GM19324 (cell line): ENCODE data around the gene C1QTNF7.
A peak's percentile ranks its signal among the peaks of the same experiment; 100 is the strongest.

Experiments
- ATAC-seq: cut with Tn5 transposase; IDR thresholded peaks from one replicate; pipeline ENCODE4 v1.9.1; 2021; ENCODE audit warnings: mild to moderate bottlenecking, moderate library complexity; ENCODE audit not compliant: unreplicated experiment, low FRiP score

Gene C1QTNF7

DNA sequence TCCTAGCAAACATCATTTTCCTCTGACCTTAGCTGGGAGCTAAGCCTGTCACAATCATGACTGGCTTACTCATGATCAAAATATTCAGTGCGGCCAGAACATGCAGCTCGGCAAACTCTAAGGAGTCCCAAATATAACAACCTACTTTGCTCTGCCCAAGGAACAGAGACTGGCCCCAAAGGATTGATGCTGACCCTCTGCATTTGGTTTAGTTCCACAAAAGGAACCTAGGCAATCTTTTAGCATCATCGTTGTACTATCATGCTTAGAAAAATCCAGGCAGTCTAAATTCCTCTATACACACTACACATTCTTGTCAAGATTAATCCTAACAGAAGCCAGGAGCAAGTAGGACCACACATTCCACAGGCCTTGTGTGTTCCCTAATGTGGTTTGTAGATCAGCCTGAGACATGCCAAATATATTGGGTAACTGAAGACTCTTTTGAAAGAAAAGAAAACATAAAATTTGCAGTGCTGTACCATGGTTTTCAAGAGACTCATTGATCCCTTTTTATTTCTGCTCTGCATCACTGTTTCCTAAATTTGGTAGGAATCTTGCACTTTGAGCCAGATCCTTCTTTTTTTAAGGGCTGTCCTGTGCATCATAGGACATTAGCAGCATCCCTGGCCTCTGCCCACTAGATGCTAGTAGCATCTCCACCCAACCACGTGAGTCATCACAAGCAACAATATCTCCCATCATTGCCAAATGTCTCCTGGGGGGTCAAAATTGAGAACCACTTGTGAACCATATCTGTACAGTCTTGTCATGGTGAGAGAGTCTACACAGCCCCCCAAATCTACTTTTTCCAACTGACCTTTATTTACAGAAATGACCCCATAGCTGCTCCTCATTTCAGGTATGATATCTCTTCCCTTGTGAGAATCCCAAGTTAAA, 24.3 kb downstream of the C1QTNF7 start:
- ATAC-seq: no peak

GRCh38 chr4:15455290-15455689, 27.5 kb downstream of the C1QTNF7 start:
- no peak for ATAC-seq

DNA sequence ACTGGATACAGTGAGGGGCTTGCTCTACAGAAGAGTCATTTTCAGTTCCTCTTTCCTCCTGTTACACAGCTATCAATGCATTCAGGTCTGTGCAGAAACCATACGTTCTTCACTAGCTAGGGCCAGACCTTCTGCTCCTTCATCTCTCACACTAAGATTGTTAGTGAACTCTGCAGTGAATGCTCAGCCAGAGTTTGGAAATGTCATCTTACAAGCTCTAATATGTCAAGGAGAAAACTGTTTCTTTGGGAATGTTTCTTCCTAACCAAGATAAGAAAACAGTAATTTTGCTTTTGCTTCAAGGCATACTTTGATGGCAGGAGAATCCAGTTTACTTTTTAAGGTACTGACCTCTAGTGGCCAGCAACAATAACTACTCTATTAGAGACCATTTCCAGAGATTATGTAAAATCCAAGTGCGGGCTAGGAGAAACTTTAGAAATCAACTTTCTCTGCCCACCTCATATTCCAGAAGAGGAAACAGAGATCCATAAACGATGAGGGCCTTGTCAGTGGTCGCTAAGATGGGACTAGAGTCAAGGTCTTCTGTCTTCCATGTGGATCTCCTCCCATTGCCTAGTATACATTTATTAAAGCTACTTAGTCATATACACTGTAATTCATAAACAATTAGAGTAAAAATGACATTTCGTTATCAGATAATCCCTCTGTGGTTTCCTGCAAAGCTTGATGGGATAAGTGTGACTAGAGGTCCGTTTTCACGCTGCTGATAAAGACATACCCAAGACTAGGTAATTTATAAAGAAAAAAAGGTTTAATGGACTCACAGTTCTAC, 29.8 kb downstream of the C1QTNF7 start:
- peak; percentile 95 for ATAC-seq

GRCh38 chr4:15458616-15459015, 30.8 kb downstream of the C1QTNF7 start:
- no peak for ATAC-seq

GRCh38 chr4:15459706-15460105, 31.9 kb downstream of the C1QTNF7 start:
- ATAC-seq: no peak

DNA sequence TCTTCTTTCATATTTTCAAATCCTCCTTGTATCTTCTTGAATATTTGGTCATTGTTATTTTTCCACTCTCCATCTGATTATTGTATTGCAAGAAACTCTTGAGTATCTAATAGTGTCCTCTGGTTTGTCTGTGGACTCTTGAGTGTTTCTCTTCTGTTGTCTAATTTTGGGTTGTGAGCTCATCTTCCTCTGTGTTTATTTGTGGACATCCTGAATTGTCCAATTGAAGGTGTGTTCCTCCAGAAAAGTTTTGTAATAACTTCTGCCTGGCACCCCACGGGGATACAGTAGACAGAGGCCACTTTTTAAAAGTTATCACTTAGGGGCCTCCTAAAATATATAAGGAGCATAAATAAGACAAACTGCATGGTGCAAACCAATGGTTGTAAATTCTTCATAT, 38.8 kb downstream of the C1QTNF7 start:
- no peak for ATAC-seq

DNA sequence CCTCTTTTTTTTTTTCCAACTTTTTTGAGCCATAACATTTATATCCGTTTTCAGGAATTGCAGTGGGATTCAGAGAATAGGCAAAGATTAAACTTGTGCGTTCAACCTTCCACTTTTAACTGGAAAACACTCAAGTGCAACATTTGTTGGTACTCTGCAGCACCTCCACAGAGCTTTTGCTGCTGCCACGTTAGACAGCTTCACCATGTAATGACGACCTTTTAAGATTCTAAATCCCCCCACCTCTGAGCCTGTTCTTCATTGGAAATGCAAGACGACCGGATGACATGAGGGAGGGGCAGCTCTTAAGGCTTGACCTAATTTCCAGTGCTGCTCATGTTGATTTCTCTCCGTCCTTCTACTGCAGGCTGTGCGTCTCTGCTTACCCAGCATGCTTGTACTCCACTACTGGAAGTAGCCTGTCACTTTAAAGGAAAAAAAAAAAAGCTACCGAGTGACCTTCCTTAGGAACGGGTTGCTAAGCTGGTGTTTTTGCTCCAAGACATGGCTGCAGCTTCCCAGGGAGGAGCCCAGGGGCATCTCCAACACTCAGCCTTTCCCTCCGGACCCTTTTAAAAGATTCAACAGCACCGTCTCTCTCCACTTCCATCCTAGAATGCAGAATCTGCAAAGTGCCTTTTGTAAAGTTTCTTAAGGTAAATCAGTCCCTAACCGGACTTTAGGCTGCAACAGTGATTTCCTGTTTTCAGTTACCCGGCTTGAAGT, 41.7 kb downstream of the C1QTNF7 start, which contains the start of gene CC2D2A:
CC2D2A (plus strand) TSS at position 481 of the 726 bp plus-strand sequence. CDS start 6,051 bp downstream, outside the sequence.
- ATAC-seq: no peak

GRCh38 chr4:15470128-15470475, 42.3 kb downstream of the C1QTNF7 start:
- ATAC-seq: no peak

DNA sequence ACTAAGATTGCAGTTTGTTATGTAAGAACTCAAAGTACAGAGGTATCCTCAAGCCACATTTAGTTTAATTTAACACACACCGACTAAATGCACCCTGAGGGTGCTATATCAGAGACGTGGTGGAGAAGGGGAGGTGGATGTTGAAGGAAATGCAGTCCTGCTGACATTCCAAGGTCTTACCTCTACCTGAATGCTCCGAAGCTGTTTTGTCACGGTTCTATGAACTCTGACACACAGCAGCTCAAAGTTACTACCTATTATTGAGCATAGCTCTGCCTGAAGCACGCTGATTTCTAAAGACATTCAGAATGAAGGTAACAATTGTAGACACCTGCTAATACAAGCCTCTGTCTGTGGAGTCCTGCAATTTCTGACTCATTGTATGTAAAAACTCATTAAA, 48.6 kb downstream of the C1QTNF7 start:
- ATAC-seq: no peak

DNA sequence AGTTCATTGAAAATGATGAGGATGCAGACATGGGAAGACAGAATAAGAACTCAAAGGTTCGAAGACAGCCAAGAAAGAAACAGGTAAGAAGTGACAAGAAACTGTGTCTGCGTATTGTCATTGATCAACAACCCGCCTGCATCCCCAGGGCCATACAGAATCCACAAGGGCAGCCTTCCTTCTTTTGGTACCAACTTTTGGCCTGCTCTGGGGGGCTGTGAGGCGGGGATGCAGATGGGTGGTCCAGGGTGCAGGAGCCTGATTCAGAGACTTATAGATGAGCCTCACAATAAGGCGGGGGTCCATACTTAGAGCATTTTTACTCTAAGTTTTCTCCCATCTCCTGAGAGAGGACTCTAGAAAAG, 50.9 kb downstream of the C1QTNF7 start:
- no peak for ATAC-seq

DNA sequence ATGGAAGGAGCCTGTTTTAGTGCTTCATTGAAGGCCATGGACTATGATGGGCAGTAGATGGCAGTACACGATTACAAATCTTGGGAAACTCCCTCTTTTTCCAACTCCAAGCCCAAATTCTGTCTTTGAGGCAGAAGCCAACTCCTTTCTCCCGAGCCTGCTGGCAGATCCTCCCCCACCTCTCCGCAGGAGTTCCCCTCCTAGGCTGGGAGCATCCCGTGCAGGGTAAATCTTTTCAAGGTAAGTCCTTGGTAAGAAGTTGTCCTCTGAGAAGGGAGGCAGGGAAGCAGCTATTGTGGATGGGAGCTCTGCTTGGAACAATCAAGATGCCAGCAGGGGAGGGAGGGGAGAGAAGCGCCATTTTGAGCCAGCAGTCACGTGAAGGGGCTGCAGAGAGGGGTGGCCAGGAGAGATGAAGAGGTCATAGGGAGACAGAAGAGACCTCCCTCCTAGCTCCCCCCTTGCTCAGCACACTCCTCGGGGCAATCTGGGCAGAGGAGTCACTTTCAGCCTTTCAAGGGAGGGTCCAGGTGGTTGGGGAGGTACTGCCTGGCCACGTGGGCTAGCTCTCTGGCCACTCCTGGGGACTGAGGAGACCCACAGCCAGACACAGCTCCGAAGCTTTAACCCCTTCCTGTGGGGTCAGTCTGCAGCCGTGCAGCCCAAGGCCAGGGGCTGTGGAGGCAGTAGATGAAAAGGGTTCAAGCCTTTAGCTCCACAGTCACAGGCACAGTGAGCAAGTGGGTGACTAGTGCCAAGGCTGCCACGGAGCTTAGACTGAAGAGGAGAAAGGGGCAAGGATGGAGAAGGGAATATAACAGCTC, 51.5 kb downstream of the C1QTNF7 start:
- no peak for ATAC-seq

DNA sequence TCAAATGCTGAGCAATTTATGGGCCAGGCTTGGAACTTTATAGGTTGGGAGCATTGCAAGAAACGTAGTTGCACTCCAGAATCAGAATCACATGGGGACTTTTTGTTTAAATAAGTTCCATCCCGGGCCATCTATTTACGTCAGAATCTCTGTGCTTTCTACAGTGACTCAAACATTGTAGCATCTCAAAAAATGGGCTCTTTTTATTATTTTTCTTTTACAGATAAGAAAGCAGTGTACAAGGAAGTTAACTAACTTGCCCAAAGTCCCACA, 52.0 kb downstream of the C1QTNF7 start:
- no peak for ATAC-seq

DNA sequence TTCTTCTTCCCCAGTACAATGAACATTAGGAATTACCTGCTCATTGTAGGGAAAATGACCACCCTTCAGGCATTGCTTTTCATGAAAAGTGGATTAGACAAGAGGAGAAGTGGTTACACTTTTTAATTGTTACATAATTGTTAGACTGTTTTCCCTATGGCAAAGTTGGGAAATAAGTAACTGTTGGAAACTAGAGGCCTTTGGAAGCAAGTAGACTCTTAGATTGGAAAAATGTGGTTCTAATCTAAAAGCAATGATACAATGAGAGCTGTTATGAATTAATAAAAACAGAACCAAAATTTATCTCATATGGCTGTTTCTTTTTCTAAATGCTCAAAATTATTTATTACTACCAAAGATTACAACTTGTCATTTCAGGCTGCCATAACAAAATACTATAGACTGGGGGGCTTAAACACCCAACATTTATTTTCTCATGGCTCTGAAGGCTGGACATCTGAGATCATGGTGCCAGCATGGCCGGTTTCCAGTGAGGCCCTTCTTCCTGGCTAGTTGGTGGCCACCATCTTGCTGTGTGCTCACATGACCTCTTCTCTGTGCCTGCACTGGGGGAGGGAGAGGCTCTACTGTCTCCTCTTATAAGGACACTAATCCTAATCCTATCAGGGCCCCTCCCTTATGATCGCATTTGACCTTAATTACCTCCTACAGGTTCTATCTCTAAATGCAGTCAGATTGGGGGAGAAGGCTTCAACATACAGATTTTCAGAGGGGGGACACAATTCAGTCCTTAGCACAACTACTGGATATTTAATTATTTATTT, 54.3 kb downstream of the C1QTNF7 start:
- ATAC-seq: no peak

- ATAC-seq: no peak
These were observed 55.0 kb downstream of the C1QTNF7 start for GRCh38 chr4:15482842-15483241.

DNA sequence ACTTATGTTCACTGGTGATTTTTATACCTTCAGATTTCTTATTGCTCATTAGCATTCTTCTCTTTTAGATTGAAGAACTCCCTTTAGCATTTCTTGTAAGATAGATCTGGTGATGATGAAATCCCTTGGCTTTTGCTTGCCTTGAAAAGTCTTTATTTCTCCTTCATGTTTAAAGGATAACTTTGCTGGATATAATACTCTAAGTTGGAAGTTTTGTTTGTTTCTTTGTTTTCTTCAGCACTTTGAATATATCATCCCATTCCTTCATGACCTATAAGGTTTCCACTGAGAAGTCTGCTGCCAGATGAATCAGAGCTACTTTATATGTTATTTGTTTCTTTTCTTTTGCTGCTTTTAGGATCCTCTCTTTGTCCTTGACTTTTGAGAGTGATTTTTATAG, 60.3 kb downstream of the C1QTNF7 start:
- no peak for ATAC-seq

GRCh38 chr4:15488658-15489470, 61.0 kb downstream of the C1QTNF7 start:
- ATAC-seq: no peak

- no peak for ATAC-seq
These were observed 61.7 kb downstream of the C1QTNF7 start for GRCh38 chr4:15489551-15489950.

GRCh38 chr4:15493411-15493810, 65.6 kb downstream of the C1QTNF7 start:
- no peak for ATAC-seq

DNA sequence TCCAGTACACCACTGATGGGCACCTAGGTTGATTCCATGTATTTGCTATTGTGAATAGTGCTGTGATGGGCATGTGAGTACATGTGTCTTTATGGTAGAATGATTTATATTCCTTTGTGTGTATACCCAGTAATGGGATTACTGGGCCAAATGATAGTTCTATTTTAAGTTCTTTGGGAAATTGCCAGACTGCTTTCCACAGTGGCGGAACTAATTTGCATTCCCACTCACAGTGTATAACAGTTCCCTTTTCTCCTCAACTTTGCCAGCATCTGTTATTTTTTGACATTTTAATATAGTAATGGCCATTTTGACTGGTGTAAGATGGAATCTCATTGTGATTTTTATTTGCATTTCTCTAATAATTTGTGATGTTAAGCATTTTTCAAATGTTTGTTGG, 67.8 kb downstream of the C1QTNF7 start:
- no peak for ATAC-seq
